Pancreas (tissue), 10 donors: ENCODE measurements around the gene SCCPDH. TPM values are rescaled to one million over a fixed set of nuclear protein-coding genes. Genes with fewer than 3 reads are reported as not detected.
"Not testable (repeated sequence)": the region's sequence is repeated elsewhere in the genome, so short reads cannot be mapped to it uniquely, and the experiment has no call there.

ENCODE experiments used
- ATAC-seq, 4 donors: fragments of 200-7000 bp; cut with Tn5 transposase; one replicate each; pipeline versions ENCODE4 v1.8.0 to v1.9.1; 2020; ENCODE audit warnings: mild to moderate bottlenecking in 4 of 4, moderate library complexity in 4 of 4
- DNase-seq, 6 donors: peaks; one replicate each; pipeline ENCODE4 v3.0.0-alpha.2; 2020
- FAIRE-seq: peaks from 2 replicates; lab custom pipeline; 2012; peaks lifted over from hg19 to GRCh38; lab: Jason Lieb, UNC
- H3K27ac ChIP-seq, 4 donors: fragments of 200-600 bp; sonication (generic); 1 replicate in 3 of 4; 2 replicates in 1 of 4; pipeline versions ENCODE4 v1.5.0 to v1.8.0; 2020
- H3K27me3 ChIP-seq, 4 donors: fragments of 200-600 bp; one replicate each; pipeline ENCODE4 v1.8.0; 2021
- H3K36me3 ChIP-seq, 3 donors: fragments of 200-600 bp; sonication (generic) in 1 of 3; one replicate each; pipeline versions ENCODE4 v1.5.0 to v1.8.0; 2020 to 2021
- H3K4me1 ChIP-seq, 3 donors: fragments of 200-600 bp; one replicate each; pipeline ENCODE4 v1.8.0; 2021
- H3K4me3 ChIP-seq, 4 donors: fragments of 200-600 bp; sonication (generic) in 2 of 4; one replicate each; pipeline versions ENCODE4 v1.5.0 to v1.8.0; 2020 to 2021
- H3K9me3 ChIP-seq, 4 donors: fragments of 200-600 bp; one replicate each; pipeline ENCODE4 v1.8.0; 2021
- WGBS, 2 donors: extraction: QIAGEN DNeasy Blood & Tissue Kit; methylation state at CpG; one replicate each; pipeline ENCODE4 v1.1.7; 2013; 5-methylcytosine and 5-hydroxymethylcytosine counted together
- intact Hi-C, 3 donors: fragments of 100-400 bp; cut with DNase I; formaldehyde crosslinking; loops; one replicate each; pipeline versions ENCODE4 v1.11.1 to v1.14.2; 2022
- polyA plus RNA-seq, 2 donors: library from polyadenylated mRNA; stranded (reverse); fragments of 200-250 nt; gene quantifications; one replicate each; pipeline ENCODE4 v1.2.3, GENCODE V29; 2013
- total RNA-seq, 6 donors: library from RNA; stranded (reverse); fragmentation: NEBNext Ultra II Directional in 4 of 6; extraction: Animal tissue kit (Norgen Biotek cat#: 25700) in 4 of 6; gene quantifications; one replicate each; pipeline versions ENCODE4 v1.2.1 to v1.2.4, GENCODE V29; 2021 to 2023
- TF ChIP-seq, protein P1 (sequence below), 4 donors: fragments of 200-600 bp; sonication (generic) in 3 of 4; IDR thresholded peaks; one replicate each; pipeline versions ENCODE4 v1.5.0 to v1.8.0; 2021; ENCODE audit warnings: antibody characterized with exemption in 4 of 4
- donor health status: healthy with polysubstance abuse.
- donor health status: DM: no; HTN: no; CAD: no; lungs with moderate emphysema.
- donor health status: DM: no; HTN: no; CAD: no.
- donor health status: control.
- donor health status: control.
- donor health status: Bipolar disorder and iron deficiency.
- donor health status: DM: yes; HTN: yes; CAD: no.
- donor health status: DM: no; HTN: no; CAD: no.
- donor health status: DM: no; HTN: no; CAD: no.
- donor health status: DM: yes; HTN: yes; CAD: no.

SCCPDH gene
- total and polyA plus RNA-seq, 8 donors, result 6.9 to 17.9 (median 11.9) TPM

DNA sequence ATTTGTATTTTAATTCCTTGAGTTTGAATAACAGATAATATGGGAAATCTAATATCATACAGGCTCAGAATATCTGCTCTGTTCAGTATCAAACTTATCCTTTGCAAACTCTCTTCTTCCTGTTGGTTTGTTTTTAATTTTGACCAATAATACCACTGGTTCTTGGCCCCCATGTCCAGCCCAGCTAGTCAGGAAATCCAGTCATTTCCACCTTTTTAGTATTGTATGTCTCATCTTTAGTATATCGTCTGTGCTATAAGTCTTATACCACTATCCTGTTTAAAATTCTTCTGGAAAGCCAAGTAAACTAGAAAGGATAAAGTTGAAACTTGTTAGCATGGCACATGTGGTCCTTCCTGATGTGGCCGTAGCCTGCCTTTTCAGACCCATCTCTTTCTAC is 10.7 kb downstream of the SCCPDH start:
- H3K27ac ChIP-seq, result no peak overlapping the region
- DNase-seq (no peak), FAIRE-seq (no peak), ATAC-seq (no peak)
- no peak overlapping the region for H3K4me3 ChIP-seq
- no peaks in the 10 kb centered on the region for H3K4me1 ChIP-seq
- intact Hi-C loops, result no loop called here
- no peaks in the 10 kb centered on the region for H3K27me3 ChIP-seq
- H3K9me3 ChIP-seq, result no peaks in the 10 kb centered on the region
- TF ChIP-seq, protein P1, sequence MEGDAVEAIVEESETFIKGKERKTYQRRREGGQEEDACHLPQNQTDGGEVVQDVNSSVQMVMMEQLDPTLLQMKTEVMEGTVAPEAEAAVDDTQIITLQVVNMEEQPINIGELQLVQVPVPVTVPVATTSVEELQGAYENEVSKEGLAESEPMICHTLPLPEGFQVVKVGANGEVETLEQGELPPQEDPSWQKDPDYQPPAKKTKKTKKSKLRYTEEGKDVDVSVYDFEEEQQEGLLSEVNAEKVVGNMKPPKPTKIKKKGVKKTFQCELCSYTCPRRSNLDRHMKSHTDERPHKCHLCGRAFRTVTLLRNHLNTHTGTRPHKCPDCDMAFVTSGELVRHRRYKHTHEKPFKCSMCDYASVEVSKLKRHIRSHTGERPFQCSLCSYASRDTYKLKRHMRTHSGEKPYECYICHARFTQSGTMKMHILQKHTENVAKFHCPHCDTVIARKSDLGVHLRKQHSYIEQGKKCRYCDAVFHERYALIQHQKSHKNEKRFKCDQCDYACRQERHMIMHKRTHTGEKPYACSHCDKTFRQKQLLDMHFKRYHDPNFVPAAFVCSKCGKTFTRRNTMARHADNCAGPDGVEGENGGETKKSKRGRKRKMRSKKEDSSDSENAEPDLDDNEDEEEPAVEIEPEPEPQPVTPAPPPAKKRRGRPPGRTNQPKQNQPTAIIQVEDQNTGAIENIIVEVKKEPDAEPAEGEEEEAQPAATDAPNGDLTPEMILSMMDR (IDR thresholded peaks at IDR 0.05), result no peak
- H3K36me3 ChIP-seq, result peaks cover 0 to 22% (median 0%) of the 10 kb centered on the region in 3 donors
- 89 to 92% methylated on average over 2 of the region's 2 CpGs for WGBS, 2 donors

DNA sequence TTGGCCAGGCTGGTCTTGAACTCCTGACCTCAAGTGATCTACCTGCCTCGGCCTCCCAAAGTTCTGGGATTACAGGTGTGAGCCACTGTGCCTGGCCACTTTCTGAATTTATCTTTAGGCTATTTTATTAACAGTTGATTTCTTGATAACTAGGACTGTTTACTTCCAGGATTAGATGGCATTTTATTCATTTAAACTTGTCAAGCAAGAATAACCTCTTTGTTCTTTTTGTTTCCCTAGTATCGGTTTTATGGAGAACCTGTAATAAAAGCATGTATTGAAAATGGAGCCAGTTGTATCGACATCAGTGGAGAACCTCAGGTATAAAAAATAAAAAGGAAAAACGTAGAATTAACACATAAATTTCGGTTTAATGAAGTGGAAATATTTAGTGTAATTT is 11.5 kb downstream of the SCCPDH start:
- WGBS, 2 donors, result 69 to 70% methylated on average over 5 of the region's 5 CpGs
- TF ChIP-seq, protein P1 (IDR thresholded peaks at IDR 0.05), result no peak
- ATAC-seq, result no peak
- intact Hi-C loops, result no loop called here
- Histone ChIP-seq H3K27ac (no peak overlapping the region), H3K27me3 (no peaks in the 10 kb centered on the region), H3K9me3 (no peaks in the 10 kb centered on the region), H3K4me3 (no peak overlapping the region), H3K36me3 (peaks cover 0 to 18% (median 0%) of the 10 kb centered on the region in 3 donors), H3K4me1 (no peaks in the 10 kb centered on the region)
- DNase-seq, result no peak
- no peak for FAIRE-seq

DNA sequence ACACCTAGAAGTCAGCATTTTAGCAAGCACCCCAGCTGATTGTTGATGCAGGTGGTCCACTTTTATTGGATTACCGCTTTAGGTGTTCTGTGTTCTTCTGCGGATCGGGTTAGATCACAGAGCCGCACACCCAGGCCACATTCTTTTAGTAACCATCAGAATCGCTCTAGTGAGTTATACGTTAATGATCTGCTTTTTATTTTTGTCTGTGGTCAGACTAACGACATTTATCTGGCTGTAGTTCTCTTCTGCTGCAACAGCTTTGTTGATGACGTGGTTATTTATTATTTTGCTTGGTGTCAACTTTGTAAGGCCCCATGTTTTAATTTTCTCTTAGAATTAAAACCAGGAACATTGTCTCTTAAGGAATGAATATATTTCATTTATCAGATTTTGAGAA is 18.2 kb downstream of the SCCPDH start:
- ATAC-seq (no peak), FAIRE-seq (no peak), DNase-seq (no peak)
- Histone ChIP-seq H3K9me3 (no peaks in the 10 kb centered on the region), H3K36me3 (peaks cover 0 to 12% (median 0%) of the 10 kb centered on the region in 3 donors), H3K27ac (no peak overlapping the region), H3K4me3 (no peak overlapping the region), H3K27me3 (no peaks in the 10 kb centered on the region), H3K4me1 (no peaks in the 10 kb centered on the region)
- intact Hi-C loops, result no loop called here
- TF ChIP-seq, protein P1 (IDR thresholded peaks at IDR 0.05), result no peak
- WGBS, 2 donors, result 84 to 86% methylated on average over 8 of the region's 8 CpGs

DNA sequence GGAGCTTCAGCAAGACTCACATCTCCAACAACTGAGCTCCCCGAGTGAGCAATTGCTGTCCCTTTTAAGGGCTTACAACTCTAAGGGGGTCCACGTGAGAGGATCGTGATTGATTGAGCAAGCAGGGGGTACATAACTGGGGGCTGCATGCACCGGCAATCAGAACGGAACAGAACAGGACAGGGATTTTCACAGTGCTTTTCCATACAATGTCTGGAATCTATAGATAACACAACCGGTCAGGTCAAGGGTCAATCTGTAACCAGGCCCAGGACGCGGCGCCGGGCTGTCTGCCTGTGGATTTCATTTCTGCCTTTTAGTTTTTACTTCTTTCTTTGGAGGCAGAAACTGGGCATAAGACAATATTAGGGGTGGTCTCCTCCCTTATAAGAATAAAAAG is 21.9 kb downstream of the SCCPDH start:
- intact Hi-C loops, DNase-seq, H3K4me1 ChIP-seq, H3K27ac ChIP-seq, H3K27me3 ChIP-seq, H3K4me3 ChIP-seq, ATAC-seq, H3K36me3 ChIP-seq, FAIRE-seq, H3K9me3 ChIP-seq: not testable (repeated sequence)
- 97 to 99% methylated on average over 9 of the region's 10 CpGs for WGBS, 2 donors

DNA sequence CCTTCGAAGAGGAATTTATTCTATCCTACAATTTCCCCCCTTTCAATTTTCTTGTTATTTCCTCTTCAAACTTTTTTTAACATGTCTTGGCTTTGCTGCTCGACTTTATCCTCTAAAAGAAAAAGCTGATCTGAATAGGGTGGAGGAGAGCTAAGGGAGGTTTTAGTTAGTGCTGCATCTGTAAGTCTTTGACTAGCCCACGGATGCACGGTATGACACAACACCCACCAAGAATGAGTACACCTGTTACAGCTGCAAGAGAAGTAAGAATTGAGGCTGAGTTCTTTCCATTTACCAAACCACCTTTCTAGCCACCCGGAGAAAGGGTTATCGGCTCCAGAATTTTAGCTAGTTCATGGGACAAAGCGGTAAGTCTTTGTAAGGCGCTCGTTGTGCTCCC is 23.8 kb downstream of the SCCPDH start:
- H3K9me3 ChIP-seq, result no peaks in the 10 kb centered on the region
- ATAC-seq (no peak), DNase-seq (no peak), FAIRE-seq (no peak)
- TF ChIP-seq, protein P1 (IDR thresholded peaks at IDR 0.05), result no peak
- H3K36me3 ChIP-seq, result no peaks in the 10 kb centered on the region
- H3K4me3 ChIP-seq, result no peak overlapping the region
- no peaks in the 10 kb centered on the region for H3K4me1 ChIP-seq
- 88 to 93% methylated on average over 9 of the region's 9 CpGs for WGBS, 2 donors
- no peaks in the 10 kb centered on the region for H3K27me3 ChIP-seq
- intact Hi-C loops, result no loop called here
- no peak overlapping the region for H3K27ac ChIP-seq
